Fibroblast of lung (primary cell): ENCODE measurements around the gene SERGEF.

Experiments used
- EZH2 ChIP-seq: IDR thresholded peaks from 2 replicates; pipeline ENCODE4 v1.5.1; 2012; ENCODE audit warnings: low read length, control low read depth, mild to moderate bottlenecking; ENCODE audit errors: missing control alignments
- TF ChIP-seq, protein P1 (sequence below), 2 donors: IDR thresholded peaks in 1 of 2; conservative IDR thresholded peaks in 1 of 2; 1 replicate in 1 of 2; 2 replicates in 1 of 2; pipeline ENCODE4 v1.5.1; 2011 to 2012; ENCODE audit warnings: low read length in 2 of 2, control low read depth in 1 of 2, inconsistent platforms in 1 of 2, low read depth in 1 of 2, mild to moderate bottlenecking in 1 of 2

DNA sequence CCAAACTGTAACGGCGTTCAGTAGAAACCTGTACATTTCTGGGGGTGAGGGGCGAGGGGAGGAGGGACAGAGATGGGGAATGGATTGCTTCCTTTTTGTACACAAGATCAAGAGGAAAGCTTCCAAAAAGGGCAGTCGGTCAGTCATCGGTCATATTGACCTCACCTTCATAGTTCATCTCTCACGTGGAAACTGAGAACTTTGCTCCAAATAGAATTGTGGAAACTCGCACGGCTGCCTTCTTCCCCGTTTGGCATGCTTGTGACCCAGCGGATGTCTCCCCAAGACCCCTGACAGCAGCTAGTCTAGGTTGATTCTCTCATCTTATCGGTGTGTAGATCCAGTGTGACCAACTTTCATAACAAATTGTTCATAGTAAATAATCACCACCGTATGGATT is 230.7 kb downstream of the SERGEF start:
- TF ChIP-seq, protein P1, sequence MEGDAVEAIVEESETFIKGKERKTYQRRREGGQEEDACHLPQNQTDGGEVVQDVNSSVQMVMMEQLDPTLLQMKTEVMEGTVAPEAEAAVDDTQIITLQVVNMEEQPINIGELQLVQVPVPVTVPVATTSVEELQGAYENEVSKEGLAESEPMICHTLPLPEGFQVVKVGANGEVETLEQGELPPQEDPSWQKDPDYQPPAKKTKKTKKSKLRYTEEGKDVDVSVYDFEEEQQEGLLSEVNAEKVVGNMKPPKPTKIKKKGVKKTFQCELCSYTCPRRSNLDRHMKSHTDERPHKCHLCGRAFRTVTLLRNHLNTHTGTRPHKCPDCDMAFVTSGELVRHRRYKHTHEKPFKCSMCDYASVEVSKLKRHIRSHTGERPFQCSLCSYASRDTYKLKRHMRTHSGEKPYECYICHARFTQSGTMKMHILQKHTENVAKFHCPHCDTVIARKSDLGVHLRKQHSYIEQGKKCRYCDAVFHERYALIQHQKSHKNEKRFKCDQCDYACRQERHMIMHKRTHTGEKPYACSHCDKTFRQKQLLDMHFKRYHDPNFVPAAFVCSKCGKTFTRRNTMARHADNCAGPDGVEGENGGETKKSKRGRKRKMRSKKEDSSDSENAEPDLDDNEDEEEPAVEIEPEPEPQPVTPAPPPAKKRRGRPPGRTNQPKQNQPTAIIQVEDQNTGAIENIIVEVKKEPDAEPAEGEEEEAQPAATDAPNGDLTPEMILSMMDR (conservative IDR thresholded peaks at IDR 0.05 in 1 of 2, IDR thresholded peaks at IDR 0.05 in 1 of 2; ENCODE audit: low read depth in 1 of 2, low read length in 2 of 2): no peak
- TF ChIP-seq EZH2: no peak
